ENCODE data around the gene AP2B1.

The AP2B1 gene

GRCh38 chr17:35705705-35706104 is 118.6 kb downstream of the AP2B1 start:
- H3K4me3 ChIP-seq (ENCODE audit: insufficient read depth, low read depth, low read length), result no peak overlapping the region
- no peaks in the 10 kb centered on the region for H3K27me3 ChIP-seq (ENCODE audit: control insufficient read depth, insufficient read depth, low read length, poor library complexity, severe bottlenecking)
- H3K9me3 ChIP-seq (ENCODE audit: control insufficient read depth, low read length), result no peaks in the 10 kb centered on the region
- H3K36me3 ChIP-seq (ENCODE audit: control insufficient read depth, insufficient read depth, low read length), result peaks cover 3% of the 10 kb centered on the region
- WGBS, 2 experiments, result 74 to 75% methylated on average over 5 of the region's 5 CpGs
- no peaks in the 10 kb centered on the region for H3K4me1 ChIP-seq (ENCODE audit: control insufficient read depth, insufficient read depth, low read length)
- no peak overlapping the region for H3K27ac ChIP-seq (ENCODE audit: insufficient read depth, low read depth, low read length, poor library complexity, severe bottlenecking)

GRCh38 chr17:35708149-35708548 is 121.0 kb downstream of the AP2B1 start:
- WGBS, 2 experiments, result 85 to 96% methylated on average over 3 of the region's 3 CpGs

GRCh38 chr17:35708951-35709350 is 121.8 kb downstream of the AP2B1 start:
- 94 to 98% methylated on average over 3 of the region's 3 CpGs for whole genome bisulfite sequencing, 2 experiments
- H3K36me3 ChIP-seq (ENCODE audit: control insufficient read depth, insufficient read depth, low read length), result peaks cover 7% of the 10 kb centered on the region
- H3K27ac ChIP-seq (ENCODE audit: insufficient read depth, low read depth, low read length, poor library complexity, severe bottlenecking), result no peak overlapping the region
- no peaks in the 10 kb centered on the region for H3K9me3 ChIP-seq (ENCODE audit: control insufficient read depth, low read length)
- no peak overlapping the region for H3K4me3 ChIP-seq (ENCODE audit: insufficient read depth, low read depth, low read length)
- H3K4me1 ChIP-seq (ENCODE audit: control insufficient read depth, insufficient read depth, low read length), result peaks cover 11% of the 10 kb centered on the region
- no peaks in the 10 kb centered on the region for H3K27me3 ChIP-seq (ENCODE audit: control insufficient read depth, insufficient read depth, low read length, poor library complexity, severe bottlenecking)

More at GRCh38 chr17:35708149-35708548, 121.0 kb downstream of the AP2B1 start:
- H3K36me3 ChIP-seq (ENCODE audit: control insufficient read depth, insufficient read depth, low read length), result peaks cover 7% of the 10 kb centered on the region
- H3K27me3 ChIP-seq (ENCODE audit: control insufficient read depth, insufficient read depth, low read length, poor library complexity, severe bottlenecking), result no peaks in the 10 kb centered on the region
- H3K4me3 ChIP-seq (ENCODE audit: insufficient read depth, low read depth, low read length), result no peak overlapping the region
- H3K27ac ChIP-seq (ENCODE audit: insufficient read depth, low read depth, low read length, poor library complexity, severe bottlenecking), result no peak overlapping the region
- H3K4me1 ChIP-seq (ENCODE audit: control insufficient read depth, insufficient read depth, low read length), result peaks cover 8% of the 10 kb centered on the region
- H3K9me3 ChIP-seq (ENCODE audit: control insufficient read depth, low read length), result no peaks in the 10 kb centered on the region

- no peaks in the 10 kb centered on the region for H3K9me3 ChIP-seq (ENCODE audit: control insufficient read depth, low read length)
- no peaks in the 10 kb centered on the region for H3K27me3 ChIP-seq (ENCODE audit: control insufficient read depth, insufficient read depth, low read length, poor library complexity, severe bottlenecking)
- no peak overlapping the region for H3K27ac ChIP-seq (ENCODE audit: insufficient read depth, low read depth, low read length, poor library complexity, severe bottlenecking)
- H3K4me1 ChIP-seq (ENCODE audit: control insufficient read depth, insufficient read depth, low read length), result peaks cover 14% of the 10 kb centered on the region
- 92 to 100% methylated on average over 3 of the region's 3 CpGs for WGBS, 2 experiments
- no peak overlapping the region for H3K4me3 ChIP-seq (ENCODE audit: insufficient read depth, low read depth, low read length)
- peaks cover 7% of the 10 kb centered on the region for H3K36me3 ChIP-seq (ENCODE audit: control insufficient read depth, insufficient read depth, low read length)
These were observed 122.8 kb downstream of the AP2B1 start for GRCh38 chr17:35709874-35710273.

- H3K27ac ChIP-seq (ENCODE audit: insufficient read depth, low read depth, low read length, poor library complexity, severe bottlenecking), result peak overlapping the region; percentile 57
- 27 to 50% methylated on average over 1 to 2 of the region's 2 CpGs for WGBS, 2 experiments
- H3K4me3 ChIP-seq (ENCODE audit: insufficient read depth, low read depth, low read length), result no peak overlapping the region
- H3K27me3 ChIP-seq (ENCODE audit: control insufficient read depth, insufficient read depth, low read length, poor library complexity, severe bottlenecking), result no peaks in the 10 kb centered on the region
- peaks cover 7% of the 10 kb centered on the region for H3K36me3 ChIP-seq (ENCODE audit: control insufficient read depth, insufficient read depth, low read length)
- H3K4me1 ChIP-seq (ENCODE audit: control insufficient read depth, insufficient read depth, low read length), result peaks cover 23% of the 10 kb centered on the region
- no peaks in the 10 kb centered on the region for H3K9me3 ChIP-seq (ENCODE audit: control insufficient read depth, low read length)
These were observed 123.8 kb downstream of the AP2B1 start for GRCh38 chr17:35710950-35711349.

GRCh38 chr17:35713069-35713728 is 126.1 kb downstream of the AP2B1 start:
- H3K4me3 ChIP-seq (ENCODE audit: insufficient read depth, low read depth, low read length), result no peak overlapping the region
- no peaks in the 10 kb centered on the region for H3K9me3 ChIP-seq (ENCODE audit: control insufficient read depth, low read length)
- H3K4me1 ChIP-seq (ENCODE audit: control insufficient read depth, insufficient read depth, low read length), result peaks cover 27% of the 10 kb centered on the region
- H3K27ac ChIP-seq (ENCODE audit: insufficient read depth, low read depth, low read length, poor library complexity, severe bottlenecking), result no peak overlapping the region
- H3K36me3 ChIP-seq (ENCODE audit: control insufficient read depth, insufficient read depth, low read length), result peaks cover 16% of the 10 kb centered on the region
- H3K27me3 ChIP-seq (ENCODE audit: control insufficient read depth, insufficient read depth, low read length, poor library complexity, severe bottlenecking), result no peaks in the 10 kb centered on the region
- WGBS, 2 experiments, result 79 to 81% methylated on average over 7 of the region's 7 CpGs

- Histone ChIP-seq H3K36me3 (ENCODE audit: control insufficient read depth, insufficient read depth, low read length) (peaks cover 16% of the 10 kb centered on the region), H3K4me3 (ENCODE audit: insufficient read depth, low read depth, low read length) (no peak overlapping the region), H3K4me1 (ENCODE audit: control insufficient read depth, insufficient read depth, low read length) (peaks cover 27% of the 10 kb centered on the region), H3K9me3 (ENCODE audit: control insufficient read depth, low read length) (no peaks in the 10 kb centered on the region), H3K27ac (ENCODE audit: insufficient read depth, low read depth, low read length, poor library complexity, severe bottlenecking) (no peak overlapping the region), H3K27me3 (ENCODE audit: control insufficient read depth, insufficient read depth, low read length, poor library complexity, severe bottlenecking) (no peaks in the 10 kb centered on the region)
- 89 to 93% methylated on average over 2 of the region's 2 CpGs for WGBS, 2 experiments
These were observed 127.9 kb downstream of the AP2B1 start for GRCh38 chr17:35714988-35715387.

- no peak overlapping the region for H3K4me3 ChIP-seq (ENCODE audit: insufficient read depth, low read depth, low read length)
- H3K9me3 ChIP-seq (ENCODE audit: control insufficient read depth, low read length), result no peaks in the 10 kb centered on the region
- no peak overlapping the region for H3K27ac ChIP-seq (ENCODE audit: insufficient read depth, low read depth, low read length, poor library complexity, severe bottlenecking)
- no peaks in the 10 kb centered on the region for H3K27me3 ChIP-seq (ENCODE audit: control insufficient read depth, insufficient read depth, low read length, poor library complexity, severe bottlenecking)
- H3K36me3 ChIP-seq (ENCODE audit: control insufficient read depth, insufficient read depth, low read length), result peaks cover 15% of the 10 kb centered on the region
- peaks cover 27% of the 10 kb centered on the region for H3K4me1 ChIP-seq (ENCODE audit: control insufficient read depth, insufficient read depth, low read length)
These were observed 128.3 kb downstream of the AP2B1 start for GRCh38 chr17:35715416-35715815.

- Histone ChIP-seq H3K36me3 (ENCODE audit: control insufficient read depth, insufficient read depth, low read length) (peaks cover 12% of the 10 kb centered on the region), H3K4me1 (ENCODE audit: control insufficient read depth, insufficient read depth, low read length) (peaks cover 27% of the 10 kb centered on the region), H3K4me3 (ENCODE audit: insufficient read depth, low read depth, low read length) (no peak overlapping the region), H3K27me3 (ENCODE audit: control insufficient read depth, insufficient read depth, low read length, poor library complexity, severe bottlenecking) (no peaks in the 10 kb centered on the region), H3K9me3 (ENCODE audit: control insufficient read depth, low read length) (no peaks in the 10 kb centered on the region), H3K27ac (ENCODE audit: insufficient read depth, low read depth, low read length, poor library complexity, severe bottlenecking) (no peak overlapping the region)
- 91% methylated on average over 3 of the region's 3 CpGs for WGBS, 2 experiments
These were observed 129.1 kb downstream of the AP2B1 start for GRCh38 chr17:35716173-35716572.

GRCh38 chr17:35716897-35717465 is 129.9 kb downstream of the AP2B1 start:
- no peaks in the 10 kb centered on the region for H3K9me3 ChIP-seq (ENCODE audit: control insufficient read depth, low read length)
- no peak overlapping the region for H3K27ac ChIP-seq (ENCODE audit: insufficient read depth, low read depth, low read length, poor library complexity, severe bottlenecking)
- no peak overlapping the region for H3K4me3 ChIP-seq (ENCODE audit: insufficient read depth, low read depth, low read length)
- 93 to 94% methylated on average over 4 of the region's 4 CpGs for WGBS, 2 experiments
- H3K27me3 ChIP-seq (ENCODE audit: control insufficient read depth, insufficient read depth, low read length, poor library complexity, severe bottlenecking), result no peaks in the 10 kb centered on the region
- H3K36me3 ChIP-seq (ENCODE audit: control insufficient read depth, insufficient read depth, low read length), result peaks cover 9% of the 10 kb centered on the region
- H3K4me1 ChIP-seq (ENCODE audit: control insufficient read depth, insufficient read depth, low read length), result peaks cover 27% of the 10 kb centered on the region
